ENCODE results near the gene SPDYA.

SPDYA gene

GRCh38 chr2:28833740-28834470 is 23.3 kb downstream of the SPDYA start:
- no peak for DNase-seq

GRCh38 chr2:28835781-28836180 is 25.1 kb downstream of the SPDYA start:
- no peak for DNase-seq

GRCh38 chr2:28838971-28839370 is 28.3 kb downstream of the SPDYA start:
- no peak for DNase-seq

- DNase-seq, result no peak
These were observed 31.4 kb downstream of the SPDYA start for GRCh38 chr2:28842042-28842441.

DNA sequence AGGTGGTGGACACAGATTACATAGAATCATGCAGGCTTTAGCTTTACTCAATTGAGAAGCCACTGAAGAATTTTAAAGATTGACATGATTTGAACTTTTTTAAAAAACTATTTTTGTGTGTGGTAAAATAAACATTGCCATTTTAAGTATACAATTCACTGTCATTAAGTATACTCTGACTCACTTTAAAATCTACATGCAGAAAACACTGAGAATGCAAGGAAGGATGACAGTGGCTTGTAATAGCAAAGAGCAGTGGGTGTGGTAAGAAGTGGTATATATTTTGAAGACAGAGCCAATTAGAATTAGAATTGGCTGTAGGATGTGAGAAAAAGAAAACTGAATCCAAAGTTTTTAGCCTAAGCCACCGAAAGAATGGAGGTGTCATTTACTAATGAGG is 44.6 kb downstream of the SPDYA start:
- DNase-seq, result no peak

- DNase-seq, result no peak
These were observed 45.3 kb downstream of the SPDYA start for GRCh38 chr2:28855977-28856376.

DNA sequence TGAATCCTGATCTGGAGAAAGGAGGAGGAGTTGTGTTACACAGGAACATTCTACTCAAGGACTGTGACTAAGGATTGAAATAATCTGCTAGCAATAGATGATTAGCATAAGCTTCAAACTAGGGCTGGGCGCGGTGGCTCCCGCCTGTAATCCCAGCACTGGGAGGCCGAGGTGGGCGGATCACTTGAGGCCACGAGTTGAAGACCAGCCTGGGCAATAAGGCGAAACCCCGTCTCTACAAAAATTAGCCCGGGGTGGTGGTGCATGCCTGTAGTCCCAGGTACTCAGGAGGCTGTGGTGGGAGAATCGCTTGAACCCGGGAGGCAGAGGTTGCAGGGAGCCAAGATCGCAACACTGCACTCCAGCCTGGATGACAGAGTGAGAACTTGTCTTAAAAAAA is 58.0 kb downstream of the SPDYA start:
- no peak for DNase-seq

DNA sequence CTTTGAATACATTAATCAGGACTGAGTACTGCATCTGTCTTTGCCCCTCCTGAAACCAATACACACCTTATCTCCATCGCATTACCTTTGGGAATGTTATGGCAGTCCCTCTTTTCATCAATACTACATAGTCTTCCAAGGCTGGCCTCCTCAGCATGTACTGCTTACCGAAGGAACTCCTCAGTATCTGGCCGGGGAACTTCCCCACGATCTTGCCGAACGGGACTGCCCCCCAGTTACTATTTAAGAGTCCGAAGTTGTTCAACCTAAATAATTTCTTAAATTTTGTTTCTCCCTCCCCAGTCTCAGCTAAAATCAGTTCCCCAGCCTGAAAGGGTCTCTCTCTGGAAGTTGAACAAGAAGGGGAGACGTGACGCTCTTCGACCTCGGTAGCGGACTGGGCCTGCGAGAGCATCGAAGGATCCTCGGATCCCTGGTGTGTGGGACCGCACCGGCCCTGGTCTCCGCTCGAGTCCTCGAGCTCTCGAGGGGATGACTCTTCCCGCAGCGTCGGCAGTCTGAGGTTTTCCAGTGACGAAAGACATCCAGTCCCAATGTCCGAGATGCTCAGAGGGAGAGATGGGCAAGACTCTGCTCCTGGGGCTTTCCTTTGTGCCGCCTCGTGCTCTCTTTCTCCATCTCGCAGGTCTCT is 59.0 kb downstream of the SPDYA start:
- DNase-seq, result no peak

DNA sequence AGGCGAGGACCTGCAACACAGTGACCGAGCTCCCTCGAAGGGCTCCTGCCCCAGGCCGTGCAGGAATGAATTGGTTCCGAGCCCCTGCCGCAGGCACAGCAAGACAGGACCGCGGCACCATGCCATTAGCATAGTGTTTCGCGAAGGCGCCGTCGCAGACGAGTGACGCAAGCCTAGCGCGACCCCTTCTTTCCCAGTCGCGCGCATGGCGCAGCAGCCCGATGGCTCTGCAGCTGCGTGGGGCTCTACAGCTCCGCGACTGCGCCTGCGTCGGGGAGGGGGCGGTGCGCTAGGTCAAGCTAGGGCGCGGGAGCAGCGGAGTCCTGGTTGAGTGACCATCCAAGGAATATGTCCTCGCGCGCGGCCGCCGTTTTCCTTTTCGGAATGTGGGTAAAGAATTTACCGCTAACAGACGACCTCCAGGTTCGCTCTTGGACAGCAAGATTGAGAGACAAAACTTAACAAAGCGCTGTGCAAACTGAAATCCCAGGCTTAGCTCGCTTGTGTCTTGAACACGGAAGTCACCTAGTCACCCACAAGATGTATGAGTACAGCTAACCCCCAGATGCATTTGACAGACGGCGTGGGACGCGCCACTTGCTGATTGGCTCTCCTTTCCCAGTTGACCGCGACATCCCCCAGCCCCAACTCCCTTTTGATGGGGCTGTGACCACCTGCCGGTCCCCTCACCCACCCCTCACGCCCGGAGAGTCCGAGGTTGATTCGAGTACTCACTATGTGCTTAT is 59.7 kb downstream of the SPDYA start, which contains the start of gene TRMT61B:
TSS of gene TRMT61B (minus strand) at position 164 of the 746 bp plus-strand sequence. CDS start at position 132, 32 bp downstream.
- DNase-seq, result peak; percentile 95 to 96

DNA sequence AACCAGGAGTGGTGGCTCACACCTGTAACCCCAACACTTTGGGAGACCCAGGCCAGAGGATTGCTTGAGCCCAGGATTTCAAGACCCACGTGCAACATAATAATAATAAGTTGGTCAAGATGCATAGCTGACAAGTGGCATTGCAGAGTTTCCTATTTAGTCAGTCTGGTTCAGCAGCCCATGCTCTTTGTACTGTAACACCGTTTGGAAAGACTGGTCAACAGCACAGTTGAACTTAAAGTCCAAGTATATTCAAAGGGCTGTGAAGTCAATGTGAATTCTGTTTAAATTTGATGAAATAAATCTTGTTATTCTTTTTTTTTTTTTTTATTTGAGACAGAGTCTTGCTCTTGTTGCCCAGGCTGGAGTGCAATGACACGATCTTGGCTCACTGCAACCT is 61.0 kb downstream of the SPDYA start:
- DNase-seq, result no peak

DNA sequence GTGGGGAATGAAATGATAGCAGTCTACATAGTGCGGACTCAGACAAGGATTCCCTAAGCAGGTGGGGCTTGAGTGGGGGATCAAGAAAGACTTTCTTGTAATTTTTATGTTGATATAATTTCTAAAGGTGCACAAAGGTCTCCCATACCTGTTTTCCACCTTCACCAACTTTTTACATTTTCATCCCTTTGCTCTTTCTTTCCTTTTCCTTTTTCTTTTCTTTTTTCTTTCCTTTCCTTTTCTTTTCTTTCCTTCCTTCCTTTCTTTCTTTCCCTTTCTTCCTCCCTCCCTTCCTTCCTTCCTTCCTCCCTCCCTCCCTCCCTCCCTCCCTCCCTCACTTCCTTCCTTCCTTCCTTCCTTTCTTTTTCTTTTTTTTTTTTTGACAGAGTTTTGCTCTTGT is 69.6 kb downstream of the SPDYA start:
- no peak for DNase-seq

- no peak for DNase-seq
These were observed 82.9 kb downstream of the SPDYA start for GRCh38 chr2:28893488-28893887.

- peak; percentile 98 to 99 for DNase-seq
These were observed 84.0 kb downstream of the SPDYA start, which contains the start of gene WDR43 for GRCh38 chr2:28894470-28895188. Gene WDR43, plus strand, starts transcription at chr2:28894667. Its CDS starts 32 bp downstream, at chr2:28894699.

- DNase-seq, result peak in 1 of 2 donors; percentile 29
These were observed 84.7 kb downstream of the SPDYA start for GRCh38 chr2:28895189-28895893.

DNA sequence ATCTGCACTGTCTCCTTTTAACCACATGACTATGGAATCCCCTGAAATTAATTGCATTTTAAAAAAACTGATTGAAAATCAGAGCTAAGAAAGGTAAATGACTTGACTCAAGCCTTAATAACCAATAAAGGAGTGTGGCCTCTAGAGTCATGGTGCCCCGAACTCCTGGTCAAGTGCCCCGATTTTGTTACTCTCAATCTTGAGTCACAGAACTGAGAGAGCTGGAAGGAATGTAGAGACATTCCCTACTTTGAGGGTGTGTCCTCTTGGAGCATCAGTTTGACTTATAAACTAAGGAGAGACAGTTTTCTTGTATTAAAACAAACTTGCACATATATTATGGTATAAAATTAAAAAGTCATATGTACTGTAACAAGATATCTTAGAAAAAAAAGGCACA is 86.3 kb downstream of the SPDYA start:
- no peak for DNase-seq

DNA sequence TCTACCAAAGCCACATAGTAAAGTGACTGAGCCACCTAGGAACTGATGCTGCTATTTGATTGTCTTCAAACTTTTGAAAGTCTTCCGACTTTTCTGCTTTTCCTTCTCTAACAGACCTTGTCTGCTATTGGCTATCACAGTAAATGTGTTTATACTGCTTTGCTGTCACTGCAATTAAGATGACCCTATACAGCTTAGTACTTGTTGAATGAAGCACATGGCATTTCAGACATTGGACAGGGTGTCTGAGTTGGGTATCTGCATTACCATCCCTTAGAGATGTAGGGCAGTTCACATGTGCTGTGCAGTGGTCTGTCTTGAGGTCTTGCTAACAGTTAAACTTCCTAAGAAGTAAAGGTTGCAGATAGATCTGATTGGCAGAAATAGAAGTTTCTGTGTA is 87.4 kb downstream of the SPDYA start:
- DNase-seq, result no peak
